Adipocyte (in vitro differentiated cells): ENCODE results near the gene TFF1.

Experiments used
- DNase-seq: peaks from one replicate; pipeline ENCODE4 v3.0.0-alpha.2; 2015; ENCODE audit warnings: low read depth
- H3K27me3 ChIP-seq: replicated peaks from 2 replicates; pipeline ENCODE4 v1.7.0; 2013; ENCODE audit warnings: mild to moderate bottlenecking, low read length, moderate library complexity; ENCODE audit not compliant: control insufficient read depth, insufficient read depth
- H3K36me3 ChIP-seq: 2 replicates; pipeline ENCODE4 v1.7.0; 2013; ENCODE audit warnings: low read length, mild to moderate bottlenecking, moderate library complexity; ENCODE audit not compliant: control insufficient read depth, insufficient read depth, severe bottlenecking
- H3K4me1 ChIP-seq: 2 replicates; pipeline ENCODE4 v1.7.0; 2013; ENCODE audit warnings: mild to moderate bottlenecking, low read length, moderate library complexity; ENCODE audit not compliant: control insufficient read depth, insufficient read depth
- H3K4me3 ChIP-seq: 2 replicates; pipeline ENCODE4 v1.7.0; 2013; ENCODE audit warnings: mild to moderate bottlenecking, low read length, moderate library complexity
- H3K9ac ChIP-seq: 2 replicates; pipeline ENCODE4 v1.7.0; 2013; ENCODE audit warnings: mild to moderate bottlenecking, low read length, moderate library complexity
- H3K9me3 ChIP-seq: 2 replicates; pipeline ENCODE4 v1.7.0; 2013; ENCODE audit warnings: mild to moderate bottlenecking, low read length, moderate library complexity; ENCODE audit not compliant: control insufficient read depth

The TFF1 gene

DNA sequence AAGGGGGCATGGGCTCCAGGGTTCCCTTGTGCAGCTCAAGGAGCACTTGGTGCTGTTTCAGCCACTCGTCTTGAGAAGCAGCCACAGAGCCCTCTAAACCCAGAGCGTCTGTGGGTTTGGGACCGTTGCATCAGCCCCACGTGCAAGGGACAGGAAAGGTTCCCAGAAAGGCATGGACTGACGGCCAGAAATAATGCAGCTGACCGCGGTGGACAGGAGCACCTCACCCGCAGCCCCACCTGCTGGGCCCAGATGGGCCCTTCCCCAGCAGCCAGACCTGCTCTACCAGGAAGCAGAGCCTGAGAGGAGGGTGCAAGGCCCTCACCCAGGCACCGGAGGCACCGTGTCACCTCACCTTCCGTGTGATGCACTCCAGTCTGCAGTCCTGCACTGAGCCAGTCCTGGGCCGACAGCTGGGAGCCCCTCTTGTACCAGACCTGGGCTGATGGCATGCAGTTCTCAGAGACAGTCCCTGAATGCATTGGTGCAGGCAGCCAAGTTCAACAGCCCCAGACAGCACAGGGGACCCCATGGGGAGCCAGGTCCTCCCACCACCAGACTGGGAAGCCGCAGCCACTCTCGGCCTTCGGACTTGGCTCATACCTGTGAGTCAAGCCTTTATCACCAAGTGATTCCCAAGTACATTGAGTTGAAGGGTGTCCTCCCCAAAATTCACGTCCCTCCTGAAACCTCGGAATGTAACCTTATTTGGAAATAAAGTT, 46.3 kb downstream of the TFF1 start:
- no peak overlapping the region for H3K9ac ChIP-seq
- H3K27me3 ChIP-seq = peaks cover 53% of the 10 kb centered on the region
- no peaks in the 10 kb centered on the region for H3K4me1 ChIP-seq
- no peak for DNase-seq
- H3K4me3 ChIP-seq = no peak overlapping the region
- H3K36me3 ChIP-seq = no peaks in the 10 kb centered on the region
- no peaks in the 10 kb centered on the region for H3K9me3 ChIP-seq

DNA sequence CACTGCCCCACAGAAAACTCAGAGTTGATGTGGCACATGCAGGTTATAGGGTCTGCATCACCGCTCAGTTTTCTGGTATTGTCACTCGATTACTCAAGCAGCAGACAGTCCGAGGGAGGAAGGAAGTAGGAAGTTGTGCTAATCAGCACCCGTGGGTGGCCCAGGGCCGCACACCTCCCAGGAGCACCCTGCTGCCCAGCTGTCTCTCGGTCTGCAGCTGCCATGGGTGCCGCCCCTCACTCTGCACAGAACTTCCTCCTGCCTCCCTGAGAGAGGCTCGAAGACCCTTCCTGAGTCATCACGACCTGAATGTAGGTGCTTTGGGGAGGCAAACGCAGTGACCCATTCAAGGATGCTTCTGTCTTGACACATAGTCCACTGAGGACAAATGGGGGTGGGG, 47.0 kb downstream of the TFF1 start:
- Histone ChIP-seq H3K4me1 (no peaks in the 10 kb centered on the region), H3K27me3 (peaks cover 53% of the 10 kb centered on the region), H3K4me3 (no peak overlapping the region), H3K36me3 (no peaks in the 10 kb centered on the region), H3K9ac (no peak overlapping the region), H3K9me3 (no peaks in the 10 kb centered on the region)
- no peak for DNase-seq

DNA sequence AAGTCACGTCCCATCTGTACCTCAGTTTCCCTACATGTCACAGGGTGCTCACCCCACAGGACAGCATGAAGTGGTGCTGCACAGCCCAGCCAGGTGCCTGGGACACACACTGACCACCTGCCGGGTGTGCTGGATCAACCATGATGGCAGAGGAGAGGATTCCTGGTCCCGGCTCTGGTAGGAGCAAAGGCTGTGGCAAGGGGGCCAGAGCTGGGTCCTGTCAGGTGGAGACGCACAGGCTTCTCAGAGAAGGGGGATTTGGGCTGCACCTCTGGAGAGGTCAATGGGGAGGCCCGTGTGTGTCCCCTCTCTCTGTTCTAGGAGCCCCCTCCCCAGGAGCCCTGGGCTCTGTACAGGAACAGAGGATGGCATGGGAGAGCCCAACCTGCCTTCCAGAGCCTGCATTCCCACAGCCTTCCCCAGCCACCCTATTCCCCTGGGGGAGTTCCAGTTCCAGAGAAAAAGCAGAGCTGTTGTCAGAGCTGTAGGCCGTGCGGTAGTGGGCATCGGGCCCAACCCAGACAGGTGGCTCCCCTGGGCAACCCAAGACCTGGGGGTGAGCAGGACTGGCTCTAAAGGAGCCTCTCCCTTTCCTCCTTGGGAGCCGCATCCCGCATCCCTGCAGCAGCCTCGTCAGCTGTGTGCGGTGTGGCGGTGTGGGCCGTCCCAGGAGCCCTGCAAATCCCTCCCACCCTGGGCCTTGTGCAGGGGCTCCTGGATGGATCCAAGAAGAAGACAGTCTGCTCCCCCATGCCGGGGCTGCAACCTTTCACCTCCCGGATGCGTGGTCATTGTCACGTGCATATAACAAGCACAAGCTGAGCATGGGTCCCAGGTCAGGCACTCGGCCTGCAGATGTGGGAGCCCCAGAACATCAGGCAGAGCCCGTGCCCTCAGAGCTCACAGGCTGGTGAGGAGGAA, 48.2 kb downstream of the TFF1 start:
- DNase-seq = no peak
- Histone ChIP-seq H3K36me3 (no peaks in the 10 kb centered on the region), H3K27me3 (peaks cover 52% of the 10 kb centered on the region), H3K4me1 (no peaks in the 10 kb centered on the region), H3K9ac (no peak overlapping the region), H3K9me3 (no peaks in the 10 kb centered on the region), H3K4me3 (no peak overlapping the region)

DNA sequence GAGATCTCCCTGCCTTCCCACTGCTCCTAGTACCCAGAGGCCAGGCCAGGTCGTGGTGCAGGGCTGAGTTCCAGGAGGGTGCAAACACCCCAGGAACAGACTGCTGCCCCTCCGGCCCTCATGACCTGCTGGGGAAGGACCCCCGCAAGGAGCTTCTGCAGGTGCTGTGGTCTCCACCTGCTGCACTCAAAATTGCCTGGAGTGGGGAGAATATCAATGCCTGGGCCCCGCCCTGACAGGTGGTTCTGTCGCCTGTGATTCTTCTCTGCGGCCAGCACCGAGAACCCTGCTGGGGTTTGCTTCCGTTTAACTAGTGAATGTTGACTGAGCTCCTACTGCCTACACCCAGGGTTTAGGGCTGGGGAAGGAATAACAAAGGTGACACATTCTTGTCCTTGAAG, 49.0 kb downstream of the TFF1 start:
- Histone ChIP-seq H3K4me3 (no peak overlapping the region), H3K4me1 (no peaks in the 10 kb centered on the region), H3K27me3 (peaks cover 47% of the 10 kb centered on the region), H3K9ac (no peak overlapping the region), H3K9me3 (no peaks in the 10 kb centered on the region), H3K36me3 (no peaks in the 10 kb centered on the region)
- no peak for DNase-seq

DNA sequence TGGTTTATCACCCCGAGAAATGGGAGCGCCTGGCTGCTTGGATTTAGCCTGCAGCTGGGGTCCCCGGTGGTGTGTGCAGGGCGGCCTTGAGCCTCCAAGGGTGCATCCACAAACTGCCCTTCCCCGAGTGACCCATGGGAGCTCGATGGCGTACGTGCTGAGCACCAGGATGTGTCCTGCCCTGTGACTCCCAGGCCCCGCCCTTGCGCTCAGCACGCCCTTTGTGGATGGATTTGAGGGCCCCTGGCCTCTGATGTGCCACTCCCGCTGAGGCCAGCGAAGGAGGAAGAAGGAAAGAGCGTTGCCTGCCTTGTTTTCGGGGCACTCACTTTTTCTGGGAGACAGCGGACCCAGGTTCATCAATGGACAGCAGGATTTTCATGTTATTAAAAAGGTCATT, 49.4 kb downstream of the TFF1 start:
- Histone ChIP-seq H3K36me3 (no peaks in the 10 kb centered on the region), H3K9ac (no peak overlapping the region), H3K4me3 (no peak overlapping the region), H3K9me3 (no peaks in the 10 kb centered on the region), H3K27me3 (peaks cover 47% of the 10 kb centered on the region), H3K4me1 (no peaks in the 10 kb centered on the region)
- DNase-seq = no peak

DNA sequence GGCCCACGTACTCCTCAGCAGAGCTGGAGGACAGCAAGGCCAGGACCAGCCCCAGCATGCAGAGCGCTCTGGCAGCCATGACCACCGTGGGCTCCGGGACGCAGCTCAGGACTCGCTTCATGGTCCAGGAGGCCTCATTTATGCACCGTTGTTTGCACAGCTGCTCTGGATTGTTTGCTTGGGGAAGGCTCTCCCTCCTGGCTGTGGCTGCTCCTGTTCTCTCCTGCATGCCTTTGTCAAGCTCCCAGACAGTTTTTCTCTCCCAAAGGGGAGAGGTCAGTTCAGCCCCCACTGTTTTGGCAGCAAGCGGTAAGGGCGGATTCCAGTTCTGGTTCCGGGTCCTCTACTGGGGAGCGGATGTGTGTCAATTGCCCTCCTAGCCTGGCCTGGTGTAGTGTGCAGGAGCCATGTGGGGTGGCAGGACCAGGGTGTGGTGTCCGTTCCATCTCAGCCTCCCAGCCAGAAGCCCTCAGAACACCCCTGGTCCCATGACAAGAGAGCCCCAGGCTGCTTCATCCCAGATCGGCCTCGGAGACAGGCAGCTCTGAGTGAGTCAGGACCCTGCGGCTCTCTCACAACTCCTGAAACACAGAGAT, 50.9 kb downstream of the TFF1 start, which contains the start of gene TFF3:
Gene TFF3, minus strand, starts transcription at position 114 of the 596 bp plus-strand sequence. Its CDS starts 35 bp downstream, at position 79.
- DNase-seq = no peak
- no peak within 1 kb of the TSS for H3K4me3 ChIP-seq
- peaks cover 50% of the 10 kb centered on the region for H3K27me3 ChIP-seq
- no peak within 1 kb of the TSS for H3K9ac ChIP-seq
- H3K36me3 ChIP-seq = no peaks in the 10 kb centered on the region
- H3K4me1 ChIP-seq = no peaks in the 10 kb centered on the region
- no peaks in the 10 kb centered on the region for H3K9me3 ChIP-seq

DNA sequence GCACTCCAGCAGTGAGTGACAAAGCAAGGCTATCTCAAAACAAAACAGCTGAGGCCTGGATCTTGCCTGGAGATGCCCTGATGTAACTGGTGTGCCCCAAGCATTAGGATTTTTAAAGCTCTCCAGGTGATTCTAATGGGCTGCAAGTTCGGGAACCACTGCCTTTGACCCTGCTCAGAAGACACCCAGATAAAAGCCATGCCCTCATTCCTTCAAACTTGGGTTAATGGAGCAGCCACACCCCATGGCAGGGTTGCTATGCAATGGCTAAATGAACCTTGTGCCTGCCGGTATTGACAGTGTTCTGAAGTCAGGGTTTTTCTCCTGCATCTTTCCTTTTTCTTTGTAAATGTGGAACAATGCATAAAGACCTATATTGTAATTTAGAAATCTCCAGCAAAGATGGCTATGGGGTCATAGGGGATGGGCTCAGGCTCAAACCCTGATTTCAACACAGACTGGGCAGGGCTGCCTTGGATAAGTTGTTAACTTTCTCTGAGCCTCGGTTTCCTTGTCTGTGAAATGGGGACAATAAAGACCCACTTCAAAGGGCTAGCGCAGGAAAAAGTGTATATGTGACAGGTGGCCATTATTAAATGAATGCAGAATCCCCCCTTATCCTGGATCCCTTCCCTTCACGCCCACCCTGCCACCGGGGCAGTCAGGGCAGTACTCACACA, 51.6 kb downstream of the TFF1 start:
- Histone ChIP-seq H3K27me3 (peaks cover 54% of the 10 kb centered on the region), H3K9ac (no peak overlapping the region)
- no peak for DNase-seq

DNA sequence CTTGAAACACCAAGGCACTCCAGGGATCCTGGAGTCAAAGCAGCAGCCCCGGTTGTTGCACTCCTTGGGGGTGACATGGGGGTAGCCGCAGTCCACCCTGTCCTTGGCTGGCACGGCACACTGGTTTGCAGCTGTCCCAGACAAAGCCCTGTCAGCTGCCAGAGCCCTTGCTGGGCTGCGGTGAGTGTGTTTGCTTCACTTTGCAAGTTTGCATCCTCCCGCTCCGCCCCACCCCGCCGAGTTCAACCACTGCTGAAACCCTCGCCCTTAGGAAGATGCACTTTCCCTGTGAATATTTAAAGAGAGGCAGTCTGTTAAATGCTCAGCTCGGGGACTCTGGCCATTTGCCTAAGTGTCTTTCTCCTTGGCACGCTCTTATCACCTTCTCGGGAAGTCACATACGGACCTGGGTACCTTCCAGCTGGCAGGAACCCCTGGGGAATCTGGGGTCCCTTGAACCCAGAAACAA, 52.8 kb downstream of the TFF1 start:
- H3K27me3 ChIP-seq = peaks cover 60% of the 10 kb centered on the region
- H3K9me3 ChIP-seq = no peaks in the 10 kb centered on the region
- H3K9ac ChIP-seq = no peak overlapping the region
- no peak overlapping the region for H3K4me3 ChIP-seq
- no peaks in the 10 kb centered on the region for H3K4me1 ChIP-seq
- DNase-seq = no peak
- H3K36me3 ChIP-seq = no peaks in the 10 kb centered on the region

More for the DNA sequence above, 51.6 kb downstream of the TFF1 start:
- no peak overlapping the region for H3K4me3 ChIP-seq
- H3K36me3 ChIP-seq = no peaks in the 10 kb centered on the region
- no peaks in the 10 kb centered on the region for H3K4me1 ChIP-seq
- no peaks in the 10 kb centered on the region for H3K9me3 ChIP-seq

DNA sequence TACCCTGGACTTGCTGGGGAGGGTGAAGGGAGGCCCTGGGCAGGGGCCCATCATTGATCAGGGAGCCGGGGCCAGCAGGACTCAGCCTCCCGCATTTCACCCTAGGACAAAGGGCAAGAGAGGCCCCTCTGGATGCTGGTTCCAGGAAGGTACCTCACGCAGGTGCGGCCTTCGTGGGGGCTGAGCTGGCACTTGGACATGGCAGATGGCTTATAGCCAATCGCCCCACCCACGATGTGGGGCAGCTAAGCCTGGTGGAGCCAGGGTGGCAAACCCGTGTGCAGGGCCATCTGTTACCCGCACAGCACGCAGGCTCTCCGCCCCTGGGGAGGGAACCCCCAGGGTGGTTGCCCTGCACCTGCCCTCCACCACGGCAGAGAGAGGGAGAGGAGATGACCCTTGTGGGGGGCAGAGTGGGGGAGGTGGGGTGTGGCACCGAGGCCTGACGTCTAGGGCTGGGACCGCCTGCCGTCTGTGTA, 53.7 kb downstream of the TFF1 start:
- no peak for DNase-seq
- Histone ChIP-seq H3K4me1 (no peaks in the 10 kb centered on the region), H3K9me3 (no peaks in the 10 kb centered on the region), H3K36me3 (no peaks in the 10 kb centered on the region), H3K9ac (no peak overlapping the region), H3K4me3 (no peak overlapping the region), H3K27me3 (peaks cover 62% of the 10 kb centered on the region)
